ENCODE results near the gene CLDN3. TPM values are rescaled to one million over a fixed set of nuclear protein-coding genes. Genes with fewer than 3 reads are reported as not detected.

The CLDN3 gene
- total RNA-seq, 1 experiment from 2014 or later = 21.0 TPM

- Mint-ChIP-seq H3K27ac (ENCODE audit: unreplicated experiment) (peak overlapping the region; percentile 100), H3K4me3 (ENCODE audit: unreplicated experiment) (peak overlapping the region; percentile 98), H3K4me1 (ENCODE audit: low read depth, unreplicated experiment) (peaks cover 28% of the 10 kb centered on the region), H3K27me3 (ENCODE audit: insufficient read depth, unreplicated experiment) (no peaks in the 10 kb centered on the region), H3K36me3 (ENCODE audit: insufficient read depth, unreplicated experiment) (peaks cover 68% of the 10 kb centered on the region), H3K9me3 (ENCODE audit: unreplicated experiment) (no peaks in the 10 kb centered on the region)
- TSS peak; percentile 48 for BruUV-seq (replicated peaks)
- TF ChIP-seq CTCF (IDR thresholded peaks at IDR 0.05; ENCODE audit: insufficient read depth in 1 of 2, low read depth in 1 of 2, low read length in 1 of 2, severe bottlenecking in 1 of 2, unreplicated experiment in 1 of 2) = no peak
- peaks cover 9% of the 10 kb centered on the region for H3K36me3 ChIP-seq (ENCODE audit: control insufficient read depth, insufficient read depth, low read length)
- peak overlapping the region; percentile 49 for H3K4me3 ChIP-seq (ENCODE audit: low read depth, low read length)
- H3K4me1 ChIP-seq = peaks cover 50% of the 10 kb centered on the region
- POLR2A ChIA-PET = interaction anchor here (0.5 to 6.5 kb wide), 10 partner anchors 10 to 240 kb away, joined by 3 to 127 read pairs (median 5); partner anchors contain the start of genes CLDN3, CLDN4, METTL27 and STX1A
- H3K9me3 ChIP-seq = no peaks in the 10 kb centered on the region
- intact Hi-C loops (cut with micrococcal nuclease; ENCODE audit: unreplicated experiment) = loop anchor here (2.0 kb wide), 2 partner anchors 31 to 115 kb away; partner anchors contain the start of gene CLDN3
- no peaks in the 10 kb centered on the region for H3K27me3 ChIP-seq (replicated peaks; ENCODE audit: control insufficient read depth, insufficient read depth, low read length)
- DNase-seq = no peak
- CTCF ChIA-PET = interaction anchor here (0.7 to 1.5 kb wide), 4 partner anchors 54 to 112 kb away, joined by 3 to 5 read pairs (median 4); no protein-coding TSS in a partner anchor
Observed at GRCh38 chr7:73739387-73739767, 30.7 kb downstream of the CLDN3 start.

- ChIA-PET CTCF (interaction anchor here (0.5 to 1.5 kb wide), 14 partner anchors 10 to 578 kb away, joined by 3 to 6 read pairs (median 4); partner anchors contain the start of genes STX1A and VPS37D), POLR2A (interaction anchor here (0.5 to 6.5 kb wide), 16 partner anchors 11 to 240 kb away, joined by 3 to 127 read pairs (median 4); partner anchors contain the start of genes CLDN3, CLDN4, METTL27 and MLXIPL)
- Mint-ChIP-seq H3K4me1 (ENCODE audit: low read depth, unreplicated experiment) (peaks cover 25% of the 10 kb centered on the region), H3K9me3 (ENCODE audit: unreplicated experiment) (no peaks in the 10 kb centered on the region), H3K4me3 (ENCODE audit: unreplicated experiment) (peak within 1 kb of the TSS; percentile 98), H3K27me3 (ENCODE audit: insufficient read depth, unreplicated experiment) (no peaks in the 10 kb centered on the region), H3K27ac (ENCODE audit: unreplicated experiment) (peak within 1 kb of the TSS; percentile 100), H3K36me3 (ENCODE audit: insufficient read depth, unreplicated experiment) (peaks cover 67% of the 10 kb centered on the region)
- DNase-seq = peak; percentile 99
- no peak for TF ChIP-seq CTCF (IDR thresholded peaks at IDR 0.05; ENCODE audit: insufficient read depth in 1 of 2, low read depth in 1 of 2, low read length in 1 of 2, severe bottlenecking in 1 of 2, unreplicated experiment in 1 of 2)
- H3K4me1 ChIP-seq = peaks cover 46% of the 10 kb centered on the region
- H3K4me3 ChIP-seq (ENCODE audit: low read depth, low read length) = peak within 1 kb of the TSS; percentile 63
- H3K27me3 ChIP-seq (replicated peaks; ENCODE audit: control insufficient read depth, insufficient read depth, low read length) = no peaks in the 10 kb centered on the region
- peaks cover 9% of the 10 kb centered on the region for H3K36me3 ChIP-seq (ENCODE audit: control insufficient read depth, insufficient read depth, low read length)
- no TSS peak for BruUV-seq (replicated peaks)
- intact Hi-C loops (cut with micrococcal nuclease; ENCODE audit: unreplicated experiment) = loop anchor here (1.0 to 2.0 kb wide), 3 partner anchors 32 to 116 kb away; partner anchors contain the start of genes CLDN3 and CLDN4
- no peaks in the 10 kb centered on the region for H3K9me3 ChIP-seq
Observed at GRCh38 chr7:73738612-73739386, 31.3 kb downstream of the CLDN3 start, which contains the start of gene ABHD11. ABHD11 (minus strand) TSS chr7:73738802; CDS start chr7:73738770, 32 bp downstream.

GRCh38 chr7:73738220-73738611 is 31.9 kb downstream of the CLDN3 start:
- TSS peak; percentile 19 for BruUV-seq (replicated peaks)
- no peaks in the 10 kb centered on the region for H3K9me3 Mint-ChIP-seq (ENCODE audit: unreplicated experiment)

More at GRCh38 chr7:73738220-73738611, 31.9 kb downstream of the CLDN3 start:
- H3K4me1 Mint-ChIP-seq (ENCODE audit: low read depth, unreplicated experiment) = peaks cover 20% of the 10 kb centered on the region
- peaks cover 9% of the 10 kb centered on the region for H3K36me3 ChIP-seq (ENCODE audit: control insufficient read depth, insufficient read depth, low read length)
- peaks cover 40% of the 10 kb centered on the region for H3K4me1 ChIP-seq
- ChIA-PET CTCF (interaction anchor here (0.5 to 1.5 kb wide), 13 partner anchors 10 to 579 kb away, joined by 3 to 6 read pairs (median 4); partner anchors contain the start of genes STX1A and VPS37D), POLR2A (interaction anchor here (0.6 to 6.5 kb wide), 10 partner anchors 19 to 126 kb away, joined by 3 to 127 read pairs (median 6); partner anchors contain the start of genes CLDN3, CLDN4, METTL27 and MLXIPL)
- H3K4me3 ChIP-seq (ENCODE audit: low read depth, low read length) = peak overlapping the region; percentile 63
- H3K27ac Mint-ChIP-seq (ENCODE audit: unreplicated experiment) = peak overlapping the region; percentile 100
- peak overlapping the region; percentile 98 for H3K4me3 Mint-ChIP-seq (ENCODE audit: unreplicated experiment)
- H3K9me3 ChIP-seq = no peaks in the 10 kb centered on the region
- peaks cover 62% of the 10 kb centered on the region for H3K36me3 Mint-ChIP-seq (ENCODE audit: insufficient read depth, unreplicated experiment)
- intact Hi-C loops (cut with micrococcal nuclease; ENCODE audit: unreplicated experiment) = loop anchor here (1.0 to 2.0 kb wide), 3 partner anchors 33 to 117 kb away; partner anchors contain the start of genes CLDN3 and CLDN4
- H3K27me3 Mint-ChIP-seq (ENCODE audit: insufficient read depth, unreplicated experiment) = no peaks in the 10 kb centered on the region
- H3K27me3 ChIP-seq (replicated peaks; ENCODE audit: control insufficient read depth, insufficient read depth, low read length) = no peaks in the 10 kb centered on the region
- peak; percentile 55 to 67 for DNase-seq
- no peak for TF ChIP-seq CTCF (IDR thresholded peaks at IDR 0.05; ENCODE audit: insufficient read depth in 1 of 2, low read depth in 1 of 2, low read length in 1 of 2, severe bottlenecking in 1 of 2, unreplicated experiment in 1 of 2)
